Measurements from ENCODE around the gene EGFL7.

- TF ChIP-seq TRIM28 (IDR thresholded peaks at IDR 0.05; ENCODE audit: borderline replicate concordance, low read length), result no peak
- no peak for TF ChIP-seq ATF2 (tag by site-specific recombination; IDR thresholded peaks at IDR 0.05; ENCODE audit: low read depth)
- TF ChIP-seq CTCF (tag by site-specific recombination; IDR thresholded peaks at IDR 0.05), result no peak
- TF ChIP-seq ZNF558 (tag by site-specific recombination; IDR thresholded peaks at IDR 0.05), result no peak
- no peak for TF ChIP-seq ZNF114 (tag by site-specific recombination; IDR thresholded peaks at IDR 0.05)
- TF ChIP-seq ZBTB17 (tag by site-specific recombination; IDR thresholded peaks at IDR 0.05), result no peak
- no peak for TF ChIP-seq ZNF639 (tag by site-specific recombination; IDR thresholded peaks at IDR 0.05)
- no peak for TF ChIP-seq REPIN1 (tag by site-specific recombination; IDR thresholded peaks at IDR 0.05; ENCODE audit: low read depth)
Measured at GRCh38 chr9:136692185-136693134, 29.7 kb downstream of the EGFL7 start.

All from HEK293 (cell line).